Measurements from ENCODE around the gene MAPK1IP1L. TPM values are rescaled to one million over a fixed set of nuclear protein-coding genes. Genes with fewer than 3 reads are reported as not detected.

Gene MAPK1IP1L
- total and polyA plus RNA-seq, 2 of the 13 experiments (the other 11 are each of a cell fraction or from before 2014, with no cell fraction given), result 27.8 to 68.4 TPM

GRCh38 chr14:55103005-55103640 lies 51.7 kb downstream of the MAPK1IP1L start (continued):
- TF ChIP-seq ZNF12 (CRISPR knock-in tag; IDR thresholded peaks at IDR 0.05) (peak; percentile 44; the same call in 1 of the 2 replicates), KDM2A (CRISPR knock-in tag; IDR thresholded peaks at IDR 0.05; ENCODE audit: borderline replicate concordance, low read depth) (peak; percentile 50; the same call in 1 of the 2 replicates), CREB1 (IDR thresholded peaks at IDR 0.05) (peak; percentile 19; the same call in 1 of the 2 replicates), CREB1 (CRISPR knock-in tag; IDR thresholded peaks at IDR 0.05) (peak; percentile 81), ATF7-NPFF (CRISPR knock-in tag; IDR thresholded peaks at IDR 0.05; ENCODE audit: low read depth) (no peak), MTF2 (CRISPR knock-in tag; IDR thresholded peaks at IDR 0.05; ENCODE audit: borderline replicate concordance) (no peak), TCF12 (IDR thresholded peaks at IDR 0.05) (no peak), TCF12 (CRISPR knock-in tag; IDR thresholded peaks at IDR 0.05) (no peak; the same call in 1 of the 2 replicates), ZNF580 (CRISPR knock-in tag; IDR thresholded peaks at IDR 0.05; ENCODE audit: borderline replicate concordance, low read depth) (peak; percentile 66; the same call in 1 of the 2 replicates), TFE3 (CRISPR knock-in tag; IDR thresholded peaks at IDR 0.05) (no peak; the same call in none of the 2 replicates), MIXL1 (CRISPR knock-in tag; IDR thresholded peaks at IDR 0.05) (peak; percentile 63), ZNF431 (CRISPR knock-in tag; IDR thresholded peaks at IDR 0.05; ENCODE audit: borderline replicate concordance, low read depth) (no peak; the same call in 1 of the 2 replicates), RNF219 (CRISPR knock-in tag; IDR thresholded peaks at IDR 0.05) (no peak), THAP9 (CRISPR knock-in tag; IDR thresholded peaks at IDR 0.05; ENCODE audit: borderline replicate concordance) (peak; percentile 56; the same call in 1 of the 2 replicates), DMTF1 (CRISPR knock-in tag; IDR thresholded peaks at IDR 0.05) (no peak), ZIK1 (CRISPR knock-in tag; IDR thresholded peaks at IDR 0.05; ENCODE audit: borderline replicate concordance, low read depth) (no peak), ZNF784 (CRISPR knock-in tag; IDR thresholded peaks at IDR 0.05; ENCODE audit: borderline replicate concordance) (peak; percentile 30; the same call in 1 of the 2 replicates), ATF7 (IDR thresholded peaks at IDR 0.05) (no peak), ATF7 (CRISPR knock-in tag; IDR thresholded peaks at IDR 0.05) (0 out of 2 replicates have a peak, but pooled peaks have one; percentile 51)

All from HepG2 (cell line).